Tibial nerve (tissue), 4 donors: ENCODE data around the gene LYPD6B. TPM values are rescaled to one million over a fixed set of nuclear protein-coding genes. Genes with fewer than 3 reads are reported as not detected.

ENCODE experiments used
- DNase-seq, 2 donors: peaks; one replicate each; pipeline ENCODE4 v3.0.0-alpha.2; 2019; ENCODE audit warnings: low spot score in 2 of 2
- H3K27ac ChIP-seq, 4 donors: fragments of 200-600 bp; sonication (generic) in 3 of 4; one replicate each; pipeline ENCODE4 v1.5.1; 2017 to 2019; ENCODE audit warnings: mild to moderate bottlenecking in 1 of 4
- H3K27me3 ChIP-seq, 2 donors: fragments of 200-600 bp; sonication (generic) in 1 of 2; one replicate each; pipeline versions ENCODE4 v1.5.1 to v1.6.0; 2017 to 2019
- H3K36me3 ChIP-seq, 3 donors: fragments of 200-600 bp; sonication (generic); one replicate each; pipeline ENCODE4 v1.5.1; 2018 to 2019
- H3K4me1 ChIP-seq, 4 donors: fragments of 200-600 bp; sonication (generic) in 3 of 4; one replicate each; pipeline ENCODE4 v1.5.1; 2017 to 2019
- H3K4me3 ChIP-seq, 4 donors: fragments of 200-600 bp; sonication (generic) in 3 of 4; one replicate each; pipeline ENCODE4 v1.5.1; 2017 to 2019; ENCODE audit warnings: mild to moderate bottlenecking in 1 of 4, moderate library complexity in 1 of 4
- H3K9me3 ChIP-seq, 4 donors: fragments of 200-600 bp; sonication (generic) in 3 of 4; one replicate each; pipeline ENCODE4 v1.5.1; 2017 to 2019
- CTCF ChIP-seq, 5 experiments: fragments of 200-600 bp in 3 of 5; fragments of 450-650 bp in 2 of 5; sonication (generic) in 3 of 5; IDR thresholded peaks; one replicate each; pipeline ENCODE4 v1.5.1; 2016 to 2019; ENCODE audit warnings: antibody characterized with exemption in 5 of 5, mild to moderate bottlenecking in 3 of 5, moderate library complexity in 2 of 5
- EP300 ChIP-seq, 2 donors: sonication (generic); formaldehyde crosslinking; IDR thresholded peaks; one replicate each; pipeline ENCODE4 v1.6.1; 2017; ENCODE audit warnings: antibody characterized with exemption in 2 of 2, mild to moderate bottlenecking in 1 of 2
- POLR2A ChIP-seq, 2 donors: fragments of 450-650 bp; IDR thresholded peaks; one replicate each; pipeline ENCODE4 v1.6.1; 2017; ENCODE audit warnings: antibody characterized with exemption in 2 of 2, mild to moderate bottlenecking in 2 of 2, moderate library complexity in 2 of 2
- WGBS, 2 donors: methylation state at CpG; one replicate each; pipeline ENCODE4 v1.1.5; 2018; 5-methylcytosine and 5-hydroxymethylcytosine counted together
- total RNA-seq, 4 donors: library from RNA; depleted of rRNA; stranded (reverse); fragments of >200 nt; gene quantifications; one replicate each; pipeline ENCODE4 v1.1.0, GENCODE V29; 2016

The LYPD6B gene
- total RNA-seq, 4 donors from 2014 or later: not detected

- 71 to 84% methylated on average over 4 of the region's 4 CpGs for WGBS, 2 donors
- Histone ChIP-seq H3K27ac (no peak overlapping the region), H3K36me3 (no peaks in the 10 kb centered on the region), H3K27me3 (no peaks in the 10 kb centered on the region), H3K4me1 (no peaks in the 10 kb centered on the region), H3K9me3 (no peaks in the 10 kb centered on the region), H3K4me3 (no peak overlapping the region)
- no peak for TF ChIP-seq CTCF (IDR thresholded peaks at IDR 0.05)
- TF ChIP-seq POLR2A (IDR thresholded peaks at IDR 0.05): no peak
- no peak for TF ChIP-seq EP300 (IDR thresholded peaks at IDR 0.05)
- DNase-seq: no peak
These were observed 166.2 kb downstream of the LYPD6B start for GRCh38 chr2:149204686-149205085.

- H3K27ac ChIP-seq: no peak overlapping the region
- TF ChIP-seq EP300 (IDR thresholded peaks at IDR 0.05): no peak
- TF ChIP-seq POLR2A (IDR thresholded peaks at IDR 0.05): no peak
- TF ChIP-seq CTCF (IDR thresholded peaks at IDR 0.05): no peak
- no peak for DNase-seq
- no peak overlapping the region for H3K4me3 ChIP-seq
- no peaks in the 10 kb centered on the region for H3K27me3 ChIP-seq
- no peaks in the 10 kb centered on the region for H3K9me3 ChIP-seq
- H3K36me3 ChIP-seq: no peaks in the 10 kb centered on the region
- WGBS, 2 donors: 67 to 80% methylated on average over 8 of the region's 8 CpGs
- no peaks in the 10 kb centered on the region for H3K4me1 ChIP-seq
These were observed 166.6 kb downstream of the LYPD6B start for GRCh38 chr2:149205143-149205542.

GRCh38 chr2:149213764-149214493 is 175.4 kb downstream of the LYPD6B start:
- WGBS, 2 donors: 89 to 92% methylated on average over 4 of the region's 4 CpGs
- Histone ChIP-seq H3K4me1 (no peaks in the 10 kb centered on the region), H3K27ac (no peak overlapping the region), H3K9me3 (no peaks in the 10 kb centered on the region), H3K27me3 (no peaks in the 10 kb centered on the region), H3K4me3 (no peak overlapping the region), H3K36me3 (no peaks in the 10 kb centered on the region)
- DNase-seq: no peak
- TF ChIP-seq POLR2A (IDR thresholded peaks at IDR 0.05) (no peak), CTCF (IDR thresholded peaks at IDR 0.05) (no peak), EP300 (IDR thresholded peaks at IDR 0.05) (no peak)

- no peaks in the 10 kb centered on the region for H3K4me1 ChIP-seq
- no peaks in the 10 kb centered on the region for H3K36me3 ChIP-seq
- no peaks in the 10 kb centered on the region for H3K9me3 ChIP-seq
- no peaks in the 10 kb centered on the region for H3K27me3 ChIP-seq
- DNase-seq: no peak
- H3K27ac ChIP-seq: no peak overlapping the region
- no peak for TF ChIP-seq POLR2A (IDR thresholded peaks at IDR 0.05)
- TF ChIP-seq EP300 (IDR thresholded peaks at IDR 0.05): no peak
- TF ChIP-seq CTCF (IDR thresholded peaks at IDR 0.05): no peak
- no peak overlapping the region for H3K4me3 ChIP-seq
These were observed 180.0 kb downstream of the LYPD6B start for GRCh38 chr2:149218497-149218896.

GRCh38 chr2:149219856-149220255 is 181.4 kb downstream of the LYPD6B start:
- H3K36me3 ChIP-seq: no peaks in the 10 kb centered on the region
- H3K27me3 ChIP-seq: no peaks in the 10 kb centered on the region
- no peak overlapping the region for H3K27ac ChIP-seq
- TF ChIP-seq POLR2A (IDR thresholded peaks at IDR 0.05) (no peak), EP300 (IDR thresholded peaks at IDR 0.05) (no peak), CTCF (IDR thresholded peaks at IDR 0.05) (no peak)
- no peaks in the 10 kb centered on the region for H3K4me1 ChIP-seq
- no peaks in the 10 kb centered on the region for H3K9me3 ChIP-seq
- DNase-seq: no peak
- WGBS, 2 donors: 37 to 42% methylated on average over 3 of the region's 3 CpGs
- H3K4me3 ChIP-seq: no peak overlapping the region
